IPS DF 4.7 (cell line): ENCODE data around the gene DNAH6.
"Not testable (repeated sequence)": the region's sequence is repeated elsewhere in the genome, so short reads cannot be mapped to it uniquely, and the experiment has no call there.

Experiments used
- DNase-seq: peaks from one replicate; pipeline ENCODE4 v3.0.0-alpha.2; 2013; ENCODE audit warnings: low spot score; ENCODE audit errors: extremely low read depth

The DNAH6 gene

GRCh38 chr2:84511024-84511423 is 5.3 kb upstream of the DNAH6 start:
- not testable (repeated sequence) for DNase-seq

- no peak for DNase-seq
Observed at GRCh38 chr2:84515788-84516187, 510 bp upstream of the DNAH6 start.

GRCh38 chr2:84519332-84519957 is 3.1 kb downstream of the DNAH6 start:
- no peak for DNase-seq

GRCh38 chr2:84526562-84526961 is 10.3 kb downstream of the DNAH6 start:
- no peak for DNase-seq

- DNase-seq = no peak
Observed at GRCh38 chr2:84527137-84528129, 11.1 kb downstream of the DNAH6 start.

- no peak for DNase-seq
Observed at GRCh38 chr2:84532291-84532690, 16.0 kb downstream of the DNAH6 start.

GRCh38 chr2:84534225-84534624 is 17.9 kb downstream of the DNAH6 start:
- DNase-seq = no peak

GRCh38 chr2:84537251-84537650 is 21.0 kb downstream of the DNAH6 start:
- DNase-seq = no peak

GRCh38 chr2:84539729-84540128 is 23.4 kb downstream of the DNAH6 start:
- DNase-seq = no peak

GRCh38 chr2:84545005-84545404 is 28.7 kb downstream of the DNAH6 start:
- DNase-seq = no peak

- no peak for DNase-seq
Observed at GRCh38 chr2:84546551-84546950, 30.3 kb downstream of the DNAH6 start.

GRCh38 chr2:84548303-84548702 is 32.0 kb downstream of the DNAH6 start:
- DNase-seq = no peak

GRCh38 chr2:84550916-84551315 is 34.6 kb downstream of the DNAH6 start:
- DNase-seq = no peak

- DNase-seq = not testable (repeated sequence)
Observed at GRCh38 chr2:84551526-84551925, 35.2 kb downstream of the DNAH6 start.

GRCh38 chr2:84556190-84556589 is 39.9 kb downstream of the DNAH6 start:
- DNase-seq = no peak

GRCh38 chr2:84559838-84560237 is 43.5 kb downstream of the DNAH6 start:
- no peak for DNase-seq

GRCh38 chr2:84579661-84580060 is 63.4 kb downstream of the DNAH6 start:
- DNase-seq = no peak

- no peak for DNase-seq
Observed at GRCh38 chr2:84603911-84604310, 87.6 kb downstream of the DNAH6 start.

- no peak for DNase-seq
Observed at GRCh38 chr2:84613082-84613481, 96.8 kb downstream of the DNAH6 start.

GRCh38 chr2:84619794-84620371 is 103.6 kb downstream of the DNAH6 start:
- no peak for DNase-seq

- DNase-seq = no peak
Observed at GRCh38 chr2:84628486-84628885, 112.2 kb downstream of the DNAH6 start.

- DNase-seq = no peak
Observed at GRCh38 chr2:84629550-84629949, 113.3 kb downstream of the DNAH6 start.
